A549 (cell line): ENCODE measurements around the gene PID1.

Source experiments
- BHLHE40 ChIP-seq: IDR thresholded peaks from 2 replicates; pipeline ENCODE4 v1.6.1; 2012; ENCODE audit warnings: low read depth, low read length, inconsistent platforms
- CTCF ChIP-seq: fragments of >200 bp; sonication (Bioruptor Twin); formaldehyde crosslinking; IDR thresholded peaks from 3 replicates; pipeline ENCODE4 v1.5.1; 2016
- EHF ChIP-seq: fragments of 250-450 bp; sonication (Bioruptor Pico); IDR thresholded peaks from 2 replicates; pipeline ENCODE4 v1.5.0; 2020; ENCODE audit warnings: mild to moderate bottlenecking
- EHMT2 ChIP-seq: fragments of 200-600 bp; sonication (generic); IDR thresholded peaks from 2 replicates; pipeline ENCODE4 v1.6.1; 2016; ENCODE audit warnings: antibody characterized with exemption, low read depth, mild to moderate bottlenecking, moderate library complexity
- ELK1 ChIP-seq: fragments of 150-350 bp; IDR thresholded peaks from 2 replicates; pipeline ENCODE4 v1.6.1; 2014; ENCODE audit warnings: low read depth, mild to moderate bottlenecking, low read length
- EP300 ChIP-seq, 2 experiments: fragments of >200 bp; sonication (Bioruptor Twin); formaldehyde crosslinking; IDR thresholded peaks; 2 replicates in 1 of 2; 3 replicates in 1 of 2; pipeline ENCODE4 v1.6.1; 2016 to 2017
- ESRRA ChIP-seq: fragments of 150-350 bp; IDR thresholded peaks from 2 replicates; pipeline ENCODE4 v1.6.1; 2014; ENCODE audit warnings: mild to moderate bottlenecking, low read length, borderline replicate concordance
- NPAS2 ChIP-seq: fragments of 250-450 bp; sonication (Bioruptor Pico); IDR thresholded peaks from 2 replicates; pipeline ENCODE4 v1.8.0; 2022; ENCODE audit warnings: mild to moderate bottlenecking, moderate library complexity, borderline replicate concordance
- PBX3 ChIP-seq: IDR thresholded peaks from 2 replicates; pipeline ENCODE4 v1.6.1; 2012
- POLR2A ChIP-seq: IDR thresholded peaks from 2 replicates; pipeline ENCODE4 v1.6.1; 2012; ENCODE audit warnings: mild to moderate bottlenecking, low read length
- RAD21 ChIP-seq, 2 experiments: fragments of >200 bp in 1 of 2; sonication (Bioruptor Twin) in 1 of 2; formaldehyde crosslinking in 1 of 2; IDR thresholded peaks in 1 of 2; conservative IDR thresholded peaks in 1 of 2; 2 replicates in 1 of 2; 3 replicates in 1 of 2; pipeline ENCODE4 v1.6.1; 2012 to 2018; ENCODE audit warnings: inconsistent platforms in 1 of 2
- RCOR1 ChIP-seq: fragments of 150-350 bp; IDR thresholded peaks from 2 replicates; pipeline ENCODE4 v1.6.1; 2014; ENCODE audit warnings: antibody characterized with exemption, low read length, low read depth
- REST ChIP-seq: fragments of 200-600 bp; sonication (generic); IDR thresholded peaks from 2 replicates; pipeline ENCODE4 v1.6.1; 2016; ENCODE audit warnings: antibody characterized with exemption, mild to moderate bottlenecking, moderate library complexity
- RNF2 ChIP-seq: fragments of 200-600 bp; sonication (generic); IDR thresholded peaks from 2 replicates; pipeline ENCODE4 v1.6.1; 2016; ENCODE audit warnings: low read depth, mild to moderate bottlenecking, antibody characterized with exemption, moderate library complexity, borderline replicate concordance

GRCh38 chr2:229118927-229119326, 152.2 kb downstream of the PID1 start:
- no peak for TF ChIP-seq CTCF
- TF ChIP-seq BHLHE40, result no peak
- TF ChIP-seq POLR2A, result no peak
- no peak for TF ChIP-seq REST
- no peak for TF ChIP-seq RCOR1
- no peak for TF ChIP-seq EHF (CRISPR knock-in tag)
- no peak for TF ChIP-seq RAD21 (conservative IDR thresholded peaks at IDR 0.05 in 1 of 2, IDR thresholded peaks at IDR 0.05 in 1 of 2)
- no peak for TF ChIP-seq ESRRA
- TF ChIP-seq EP300 (IDR thresholded peaks at IDR 0.05), result no peak
- no peak for TF ChIP-seq EHMT2
- no peak for TF ChIP-seq RNF2
- TF ChIP-seq NPAS2 (CRISPR knock-in tag), result no peak
- TF ChIP-seq PBX3, result no peak
- TF ChIP-seq ELK1, result no peak
